ENCODE measurements around the gene GUCD1.

The GUCD1 gene

GRCh38 chr22:24592058-24592850 is 37.3 kb upstream of the GUCD1 start:
- peak; percentile 70 for DNase-seq

GRCh38 chr22:24591286-24591830 is 36.4 kb upstream of the GUCD1 start:
- no peak for DNase-seq

GRCh38 chr22:24590596-24591173 is 35.7 kb upstream of the GUCD1 start:
- no peak for DNase-seq

GRCh38 chr22:24589518-24590030 is 34.6 kb upstream of the GUCD1 start:
- no peak for DNase-seq

- no peak for DNase-seq
Measured at GRCh38 chr22:24588757-24589481, 34.0 kb upstream of the GUCD1 start.

- DNase-seq: no peak
Measured at GRCh38 chr22:24588381-24588756, 33.4 kb upstream of the GUCD1 start.

GRCh38 chr22:24587948-24588347 is 33.0 kb upstream of the GUCD1 start:
- DNase-seq: no peak

GRCh38 chr22:24587251-24587650 is 32.3 kb upstream of the GUCD1 start:
- DNase-seq: no peak

GRCh38 chr22:24585927-24586546 is 31.1 kb upstream of the GUCD1 start:
- DNase-seq: no peak

- no peak for DNase-seq
Measured at GRCh38 chr22:24585461-24585860, 30.5 kb upstream of the GUCD1 start.

- no peak for DNase-seq
Measured at GRCh38 chr22:24584871-24585411, 30.0 kb upstream of the GUCD1 start.

GRCh38 chr22:24584166-24584790 is 29.3 kb upstream of the GUCD1 start:
- no peak for DNase-seq

GRCh38 chr22:24583221-24584165 is 28.6 kb upstream of the GUCD1 start:
- no peak for DNase-seq

GRCh38 chr22:24582056-24582814 is 27.3 kb upstream of the GUCD1 start:
- no peak for DNase-seq

GRCh38 chr22:24580276-24580675 is 25.3 kb upstream of the GUCD1 start:
- DNase-seq: no peak

GRCh38 chr22:24579258-24579601 is 24.3 kb upstream of the GUCD1 start:
- no peak for DNase-seq

- DNase-seq: no peak
Measured at GRCh38 chr22:24578355-24579257, 23.7 kb upstream of the GUCD1 start.

GRCh38 chr22:24576778-24577177 is 21.8 kb upstream of the GUCD1 start:
- no peak for DNase-seq

- no peak for DNase-seq
Measured at GRCh38 chr22:24571266-24571665, 16.3 kb upstream of the GUCD1 start.
